NCI-H345 treated with DMSO at 0.1 percent for 48 hours (cell line): ENCODE data around the gene WNT5A.

ENCODE experiments used
- DNase-seq: peaks from one replicate; lab custom pipeline; 2025; ENCODE audit not compliant: unreplicated experiment; lab: John Stamatoyannopoulos, UW

The WNT5A gene

DNA sequence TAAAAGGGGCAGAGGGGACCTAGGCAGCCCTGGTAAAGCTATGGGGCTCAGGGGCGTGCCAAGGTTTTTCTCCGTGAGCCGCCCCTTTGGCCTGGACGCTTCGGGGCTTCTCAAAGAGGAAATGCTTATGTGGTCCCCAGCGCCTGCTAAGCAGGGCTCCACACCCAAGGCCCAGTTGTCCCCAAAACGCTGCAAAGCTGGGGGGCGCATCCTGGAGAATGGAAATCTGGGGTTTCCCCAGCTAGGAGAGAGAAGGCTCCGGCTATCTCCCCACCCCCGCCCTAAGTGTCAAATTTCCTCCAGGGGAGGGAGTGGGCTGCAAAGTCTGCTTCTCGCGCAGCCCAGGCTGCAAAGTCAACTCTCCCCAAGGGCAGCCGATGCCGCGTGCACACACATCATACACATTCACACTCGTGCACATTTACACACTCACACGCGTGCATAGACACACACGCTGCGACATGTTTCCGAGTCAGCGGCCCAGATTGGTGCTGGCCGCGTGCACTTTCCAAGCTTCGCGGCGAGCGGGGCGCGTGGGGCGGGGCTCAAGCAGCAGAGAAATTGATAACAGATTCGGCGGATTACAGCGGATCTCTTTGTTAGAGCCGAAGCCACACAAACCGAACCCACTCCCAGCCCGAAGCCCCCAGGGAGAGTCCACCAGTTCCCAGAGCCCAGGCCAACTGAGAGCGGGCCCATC is 4.5 kb downstream of the WNT5A start:
- no peak for DNase-seq

DNA sequence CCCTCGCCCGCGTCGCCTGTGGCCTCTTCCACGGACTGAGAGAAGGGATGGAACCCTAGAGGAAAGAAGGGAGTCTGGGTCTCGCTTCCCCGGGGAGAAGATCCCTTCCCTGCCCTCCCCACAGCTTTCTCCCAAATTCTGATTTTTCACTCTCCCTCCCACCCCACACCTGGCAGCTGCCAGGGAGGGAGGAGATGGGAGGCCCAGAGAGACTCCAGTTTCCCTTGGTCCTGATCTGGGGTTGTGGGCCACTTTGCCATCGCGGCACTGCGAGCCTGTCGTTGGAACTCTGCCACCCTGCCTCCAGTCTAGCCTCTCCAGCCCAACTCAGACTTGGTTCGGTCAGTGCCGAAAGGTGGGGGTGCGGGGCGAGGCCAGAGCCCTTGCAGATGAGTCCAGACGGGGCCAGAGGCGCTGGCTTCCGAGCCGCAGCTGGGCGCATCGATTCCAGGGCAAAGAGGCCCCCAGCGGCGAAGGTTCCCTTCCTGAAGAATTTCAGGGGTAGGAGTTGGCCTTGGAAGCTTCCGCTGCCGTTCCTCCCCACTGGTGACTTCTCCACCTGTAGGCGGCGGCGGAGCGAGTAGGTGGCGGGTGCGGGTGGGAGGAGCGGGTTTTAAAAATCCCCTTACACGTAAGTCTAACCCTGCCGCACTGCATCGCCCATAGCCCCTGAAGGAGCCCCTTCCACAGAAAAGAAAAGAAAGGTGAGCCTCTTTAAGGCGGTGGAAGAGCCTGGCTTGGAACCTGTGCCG is 5.2 kb downstream of the WNT5A start:
- no peak for DNase-seq

DNA sequence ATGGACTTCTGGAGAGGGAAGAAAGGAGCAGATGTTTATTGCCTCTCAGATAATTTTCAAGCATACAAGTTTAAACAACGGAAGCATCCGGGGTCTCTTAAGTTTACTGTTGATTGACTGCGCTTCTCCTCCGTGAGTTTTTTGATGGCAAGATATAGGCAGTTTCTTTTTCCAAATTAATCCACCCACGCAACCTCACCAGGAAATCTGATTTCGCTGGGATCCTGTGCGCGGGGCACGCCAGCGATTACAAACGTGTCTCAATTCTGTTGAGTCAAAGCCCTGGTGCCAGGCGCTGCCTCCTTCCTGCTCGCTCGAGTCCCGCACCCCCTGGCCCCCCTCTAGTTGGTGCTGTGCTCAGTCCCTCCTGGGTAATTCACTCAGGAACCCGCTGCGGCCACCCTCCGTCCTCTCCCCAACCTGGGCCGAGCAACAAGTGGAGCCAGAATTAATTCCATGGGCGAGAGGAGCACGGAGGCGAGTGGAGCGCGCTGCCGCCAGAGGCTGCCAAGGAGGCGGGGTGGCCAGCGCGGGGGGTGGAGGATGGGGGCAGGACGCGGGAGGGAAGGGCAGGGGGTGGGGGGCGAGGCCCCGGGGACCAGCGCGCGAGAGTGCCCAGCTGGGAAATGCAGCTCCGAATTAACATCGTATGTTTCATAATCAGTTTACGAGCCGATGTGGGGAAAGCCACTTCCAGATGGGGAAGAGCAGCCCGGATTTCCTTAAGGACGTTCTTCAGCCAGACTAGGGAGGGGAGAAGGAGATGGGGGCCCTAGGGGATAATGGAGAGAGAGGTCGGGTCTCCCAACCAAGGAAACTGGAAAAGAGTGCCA is 6.0 kb downstream of the WNT5A start:
- no peak for DNase-seq

DNA sequence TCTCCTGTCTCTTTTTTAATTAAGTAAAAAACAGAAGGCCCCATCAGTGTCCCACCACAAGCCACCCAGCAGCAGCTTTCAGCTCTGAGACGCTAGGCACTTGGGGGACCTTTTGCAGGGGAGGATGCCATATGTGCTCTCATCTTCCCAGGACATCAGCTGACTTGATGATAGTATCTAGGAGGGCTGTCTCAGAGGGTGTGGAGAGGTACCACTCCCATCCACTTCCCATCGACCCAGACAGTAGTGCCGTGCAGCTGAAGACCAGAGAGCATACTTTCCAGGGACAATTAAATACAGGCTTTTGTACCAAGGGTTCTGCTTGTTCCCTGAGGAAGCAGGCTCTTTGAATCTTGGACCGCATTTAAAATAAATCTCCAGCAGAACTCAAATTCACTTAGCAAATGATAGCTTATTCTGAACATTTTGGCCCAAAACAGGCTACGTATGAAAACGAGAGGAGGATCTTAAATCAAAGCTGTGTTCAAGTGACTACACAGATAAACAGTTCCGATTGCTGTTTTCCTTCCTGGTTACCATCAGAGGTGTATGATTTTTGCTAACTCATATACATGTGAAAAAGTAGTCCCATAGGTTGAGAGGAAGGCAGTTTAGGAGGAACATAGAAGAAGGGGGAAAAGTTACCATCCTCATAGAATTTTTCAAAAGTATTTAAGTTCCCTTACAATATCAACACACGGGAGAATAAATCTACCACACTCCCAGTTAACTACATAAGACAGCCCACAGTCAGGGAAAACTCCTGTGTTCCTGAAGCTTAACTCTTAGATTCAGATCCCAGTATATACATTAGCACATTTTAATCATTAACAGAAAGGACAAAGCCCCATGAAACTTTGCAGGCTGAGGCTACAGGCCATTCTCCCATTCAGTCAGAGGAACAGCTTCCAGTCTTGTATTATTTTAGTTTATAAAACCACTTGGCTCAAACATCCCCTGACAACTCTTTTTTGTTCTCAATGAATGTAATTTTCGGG is 9.5 kb downstream of the WNT5A start:
- no peak for DNase-seq

DNA sequence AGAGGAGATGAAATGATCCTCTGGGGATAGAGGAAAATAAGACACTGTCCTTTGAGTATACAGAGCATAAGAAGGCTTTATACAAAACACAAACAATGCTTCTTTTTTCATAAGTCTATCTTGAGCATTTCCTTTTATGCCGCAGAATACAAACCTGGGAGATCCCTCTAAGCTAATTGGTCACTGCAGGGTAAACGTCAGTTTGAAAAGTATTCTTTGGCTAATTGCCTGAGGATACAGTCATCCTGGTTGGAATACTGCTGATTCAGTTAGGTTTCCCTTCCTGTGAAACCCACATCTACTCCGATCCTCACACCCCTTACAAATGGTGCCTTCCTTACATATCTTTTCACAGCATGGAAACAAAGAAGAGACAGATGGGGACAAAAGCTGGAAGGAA is 10.6 kb downstream of the WNT5A start:
- DNase-seq: no peak

DNA sequence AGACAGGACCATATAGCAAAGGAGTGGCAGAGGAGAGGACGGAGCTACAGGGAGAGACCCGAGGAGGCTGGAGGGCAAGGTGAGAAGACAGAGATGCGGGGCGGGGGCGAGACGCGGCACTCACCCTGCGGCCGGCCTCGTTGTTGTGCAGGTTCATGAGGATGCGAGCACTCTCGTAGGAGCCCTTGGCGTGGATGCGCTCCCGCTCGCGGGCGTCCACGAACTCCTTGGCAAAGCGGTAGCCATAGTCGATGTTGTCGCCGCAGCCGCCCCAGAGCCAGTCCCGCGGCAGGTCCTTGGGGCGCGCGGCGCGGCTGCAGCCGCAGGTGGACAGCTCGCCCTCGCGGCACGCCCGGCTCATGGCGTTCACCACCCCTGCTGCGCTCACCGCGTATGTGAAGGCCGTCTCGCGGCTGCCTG is 12.9 kb downstream of the WNT5A start:
- DNase-seq: no peak

DNA sequence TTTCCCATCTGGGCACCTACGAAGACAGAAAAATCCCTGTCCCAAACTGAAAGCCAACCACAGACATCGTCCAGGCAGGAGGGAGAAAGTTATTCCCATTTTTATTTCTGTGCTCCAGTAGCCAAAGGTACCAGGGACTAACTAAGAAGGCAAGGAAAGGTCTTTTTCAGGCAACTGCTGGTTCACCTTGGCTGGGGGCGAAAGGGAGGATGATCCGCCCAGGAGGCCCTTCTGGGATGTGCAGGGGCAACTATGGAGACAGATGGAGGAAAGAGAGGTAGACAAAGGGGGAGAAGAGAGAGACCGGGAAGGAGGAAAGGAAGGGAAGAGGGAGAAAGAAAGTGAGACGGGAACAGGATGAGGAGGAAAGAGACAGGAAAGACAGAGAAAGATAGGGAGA is 13.3 kb downstream of the WNT5A start:
- no peak for DNase-seq

DNA sequence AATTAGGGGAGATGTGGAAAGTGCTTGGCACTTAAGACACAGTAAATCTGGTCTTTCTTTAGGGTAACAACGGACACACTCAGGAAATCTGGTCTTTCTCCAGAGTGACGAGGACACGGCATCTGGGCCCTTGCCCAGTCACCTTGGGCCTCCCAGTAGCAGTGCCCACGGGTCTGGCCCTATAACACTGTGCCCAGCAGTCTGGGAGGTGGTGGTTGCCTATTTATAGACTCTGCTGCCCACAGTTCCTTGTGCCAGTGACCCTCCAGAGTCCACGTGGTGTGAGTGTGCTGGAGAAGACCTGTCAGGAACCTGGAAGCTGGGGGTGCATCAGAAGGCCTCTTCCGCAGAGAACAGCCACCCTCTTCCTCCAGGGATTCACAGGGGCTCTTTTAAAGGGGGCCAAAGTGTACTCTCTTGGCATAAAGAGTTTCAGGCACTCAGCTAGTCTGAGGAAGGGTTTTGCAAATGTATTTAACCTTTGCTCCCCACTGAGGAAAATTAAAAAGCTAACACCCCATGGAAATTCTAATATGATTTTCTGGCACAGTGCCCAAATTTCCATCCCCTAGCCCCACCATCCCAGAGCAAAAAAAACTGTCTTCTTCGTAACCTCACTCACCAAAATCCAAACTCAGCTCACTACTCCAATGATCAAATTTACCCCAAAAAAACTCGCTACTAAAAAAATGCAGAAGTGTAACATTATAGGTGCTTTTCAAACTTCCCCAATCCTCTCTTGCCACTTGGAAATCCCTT is 15.4 kb downstream of the WNT5A start:
- no peak for DNase-seq

DNA sequence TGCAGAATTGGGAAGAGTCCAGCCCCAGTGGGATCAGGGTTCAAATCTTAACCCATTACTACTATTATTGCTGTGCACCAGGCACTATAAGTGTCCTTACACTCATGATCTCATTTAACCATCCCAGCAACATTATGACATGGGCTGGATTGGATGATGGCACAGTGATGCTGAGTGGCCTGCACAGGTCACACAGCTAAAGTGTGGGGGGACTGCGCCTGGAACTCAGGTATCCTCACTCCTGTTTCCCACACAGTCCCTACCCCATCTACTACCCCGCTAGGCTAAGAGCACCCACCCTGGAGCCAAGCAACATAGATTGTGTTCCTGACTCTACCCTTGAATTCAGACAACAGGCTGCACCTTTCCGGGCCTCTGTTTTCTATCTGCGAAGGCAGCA is 16.0 kb downstream of the WNT5A start:
- no peak for DNase-seq

DNA sequence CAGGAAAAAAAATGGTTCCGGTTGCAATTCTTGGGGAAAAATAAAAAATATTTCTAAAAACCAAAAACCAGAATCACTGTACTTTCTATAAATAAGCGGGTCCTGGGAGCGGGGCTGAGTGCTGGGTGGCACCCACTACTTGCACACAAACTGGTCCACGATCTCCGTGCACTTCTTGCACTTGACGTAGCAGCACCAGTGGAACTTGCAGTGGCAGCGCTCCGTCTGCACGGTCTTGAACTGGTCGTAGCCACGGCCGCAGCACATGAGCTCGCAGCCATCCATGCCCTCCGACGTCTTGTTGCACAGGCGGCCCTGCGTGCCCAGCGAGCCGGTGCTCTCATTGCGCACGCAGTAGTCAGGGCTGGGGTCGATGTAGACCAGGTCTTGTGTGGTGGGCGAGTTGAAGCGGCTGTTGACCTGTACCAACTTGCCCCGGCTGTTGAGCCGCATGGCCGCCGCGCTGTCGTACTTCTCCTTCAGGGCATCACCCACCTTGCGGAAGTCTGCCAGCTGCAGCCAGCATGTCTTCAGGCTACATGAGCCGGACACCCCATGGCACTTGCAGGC is 17.1 kb downstream of the WNT5A start:
- DNase-seq: no peak

DNA sequence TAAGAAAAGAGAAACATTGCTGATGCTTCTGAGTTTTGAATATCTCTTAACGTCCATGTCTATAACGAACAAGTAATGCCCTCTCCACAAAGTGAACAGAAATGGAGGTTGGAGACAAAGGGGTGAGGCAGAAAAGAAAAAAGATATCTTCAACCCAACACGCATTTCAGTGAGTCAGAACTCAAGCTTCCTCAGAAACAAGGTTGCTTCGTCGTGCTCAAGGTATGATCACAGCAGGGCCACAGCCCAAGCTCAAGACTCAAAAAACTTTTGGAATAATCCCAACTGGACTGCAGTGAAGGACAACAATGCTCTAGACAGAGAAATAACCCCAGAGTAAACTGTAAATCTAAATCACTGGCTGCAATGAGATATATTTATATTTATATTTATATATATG is 18.9 kb downstream of the WNT5A start:
- DNase-seq: no peak

DNA sequence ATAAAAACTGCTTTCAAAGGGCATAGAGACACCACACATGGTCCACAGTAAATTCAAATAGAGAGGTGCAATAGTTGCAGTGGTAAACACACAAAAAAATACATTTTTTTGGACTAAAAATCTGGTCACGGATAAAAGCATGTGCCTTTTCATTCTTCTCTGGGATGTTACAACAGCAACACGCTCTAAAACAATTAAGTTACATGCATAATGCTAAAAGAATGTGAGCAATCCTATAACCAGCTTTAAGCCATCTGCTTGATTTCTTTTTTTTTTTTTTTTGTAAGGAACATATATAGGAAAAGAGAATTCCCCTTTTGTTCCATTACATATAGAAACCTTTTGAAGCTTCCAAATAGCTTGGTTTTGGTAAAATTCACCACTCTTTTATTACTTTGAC is 20.0 kb downstream of the WNT5A start:
- no peak for DNase-seq

DNA sequence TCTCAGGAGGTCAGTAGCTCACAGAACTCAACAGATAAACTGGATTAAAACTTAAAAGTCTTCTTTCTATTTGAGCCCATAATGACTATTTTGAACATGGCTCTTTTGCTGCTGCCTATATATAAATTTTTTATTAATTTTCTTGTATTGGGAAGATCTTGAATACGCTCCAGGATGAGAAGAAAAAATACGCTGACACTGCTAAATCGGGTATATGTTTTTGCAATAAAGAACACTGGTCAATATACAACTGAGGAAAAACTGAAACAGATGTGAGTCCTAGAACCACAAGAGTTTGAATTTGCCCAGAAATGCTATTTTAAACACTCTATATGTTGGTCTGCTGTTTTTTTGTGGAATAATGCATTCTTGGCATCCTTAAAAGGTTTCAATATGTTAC is 20.6 kb downstream of the WNT5A start:
- no peak for DNase-seq

DNA sequence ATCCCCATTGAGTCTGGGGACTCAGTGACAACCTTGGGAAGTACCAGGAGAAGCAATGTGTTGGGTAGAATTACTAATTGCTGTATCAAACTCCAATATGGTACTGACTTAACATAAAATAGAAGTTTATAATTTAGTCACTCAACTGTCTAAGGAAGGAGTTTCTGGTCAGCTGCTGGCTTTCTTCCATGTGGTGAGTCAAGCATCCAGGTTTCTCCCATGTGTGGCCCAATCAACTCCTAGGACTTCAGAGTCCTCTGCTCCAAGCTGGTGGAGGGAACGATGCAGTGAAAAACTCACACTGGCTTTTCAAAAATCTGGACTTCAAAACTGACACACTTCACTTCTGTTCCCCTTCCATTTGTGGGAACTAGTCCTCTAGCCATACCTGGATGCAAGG is 25.2 kb downstream of the WNT5A start:
- no peak for DNase-seq

DNA sequence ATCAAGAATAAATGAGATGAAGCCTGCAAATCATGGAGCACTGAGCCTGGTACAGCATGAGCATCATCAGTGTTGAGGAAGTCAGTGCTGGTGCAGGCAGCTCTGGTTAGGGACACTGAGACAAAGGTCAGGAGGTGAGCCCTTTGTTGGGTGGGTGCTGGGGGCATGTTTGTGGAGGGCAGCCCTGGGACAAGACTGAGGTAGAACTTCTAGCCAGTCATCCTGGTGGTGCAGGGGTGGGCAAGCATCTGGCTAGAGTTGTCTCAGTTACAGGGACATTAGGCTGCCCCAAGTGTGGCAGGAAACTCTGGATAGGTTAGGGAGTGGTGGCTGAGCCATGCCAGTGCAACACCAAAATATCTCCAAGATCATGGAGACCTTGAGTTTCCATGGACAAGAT is 27.3 kb downstream of the WNT5A start:
- DNase-seq: no peak

DNA sequence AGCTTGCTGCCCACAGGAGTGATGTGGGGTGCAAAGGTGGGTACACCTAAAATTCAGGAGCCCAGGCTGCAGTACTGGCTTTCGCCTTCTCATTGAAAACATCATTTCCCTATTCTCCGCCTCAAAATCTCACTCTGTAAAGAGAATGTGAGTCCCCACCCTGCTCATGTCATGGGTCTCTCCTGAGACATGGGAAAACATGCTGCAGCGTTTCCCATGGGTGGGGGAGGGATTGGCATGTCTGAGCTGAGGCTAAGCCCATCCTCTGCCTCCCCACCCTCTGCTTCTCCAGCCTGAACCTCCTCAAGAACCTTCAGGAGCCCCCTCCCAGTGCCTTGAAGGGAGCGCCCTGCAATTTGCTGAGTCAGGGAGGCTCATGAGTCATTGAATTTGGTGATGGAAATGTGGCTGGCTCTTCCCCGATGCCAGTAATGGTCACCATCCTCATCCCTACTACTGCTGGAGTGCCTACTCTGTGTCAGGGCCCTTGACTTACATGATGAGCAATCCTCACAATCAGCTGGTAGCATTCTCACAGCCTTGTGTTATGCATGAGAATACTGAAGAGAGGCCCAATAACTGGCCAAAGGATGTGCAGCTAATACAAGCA is 28.8 kb downstream of the WNT5A start:
- no peak for DNase-seq

DNA sequence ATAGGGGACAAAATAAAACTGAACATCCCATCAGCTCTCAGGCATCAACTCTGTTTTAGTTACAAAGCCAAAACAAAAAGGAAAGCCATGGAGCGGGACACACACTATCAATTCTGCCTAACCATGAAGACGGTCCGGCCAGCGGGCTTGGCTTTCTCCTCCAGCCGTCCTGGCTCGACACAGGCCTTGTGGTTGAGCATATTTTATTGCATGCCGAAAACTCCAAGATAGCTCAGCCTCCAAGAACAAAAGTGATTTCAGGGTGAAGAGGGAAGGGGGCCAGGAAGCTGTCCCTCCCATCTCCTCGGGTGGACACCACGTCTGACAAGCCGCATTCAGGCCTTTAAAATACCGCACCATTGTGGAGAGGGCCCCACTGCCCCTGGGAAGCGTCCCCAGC is 31.2 kb downstream of the WNT5A start:
- no peak for DNase-seq

DNA sequence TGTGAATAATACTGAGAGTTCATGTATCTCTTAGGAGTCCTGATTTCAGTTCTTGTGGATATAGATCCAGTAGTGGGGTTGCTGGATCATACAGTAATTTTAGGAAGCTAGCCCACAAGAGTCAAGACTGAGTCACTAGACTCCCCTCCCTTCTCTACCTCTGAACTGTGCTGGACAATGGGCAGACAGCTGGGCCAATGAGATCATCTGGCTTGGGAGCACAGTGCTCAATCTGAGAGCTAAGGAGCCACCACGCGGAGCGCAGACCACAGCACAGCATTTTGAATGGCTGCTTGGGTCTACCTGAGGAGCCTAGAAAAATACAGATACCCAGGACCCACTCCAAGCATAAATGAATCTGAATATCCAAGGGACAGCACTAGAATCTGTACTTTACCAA is 32.5 kb downstream of the WNT5A start:
- DNase-seq: no peak

DNA sequence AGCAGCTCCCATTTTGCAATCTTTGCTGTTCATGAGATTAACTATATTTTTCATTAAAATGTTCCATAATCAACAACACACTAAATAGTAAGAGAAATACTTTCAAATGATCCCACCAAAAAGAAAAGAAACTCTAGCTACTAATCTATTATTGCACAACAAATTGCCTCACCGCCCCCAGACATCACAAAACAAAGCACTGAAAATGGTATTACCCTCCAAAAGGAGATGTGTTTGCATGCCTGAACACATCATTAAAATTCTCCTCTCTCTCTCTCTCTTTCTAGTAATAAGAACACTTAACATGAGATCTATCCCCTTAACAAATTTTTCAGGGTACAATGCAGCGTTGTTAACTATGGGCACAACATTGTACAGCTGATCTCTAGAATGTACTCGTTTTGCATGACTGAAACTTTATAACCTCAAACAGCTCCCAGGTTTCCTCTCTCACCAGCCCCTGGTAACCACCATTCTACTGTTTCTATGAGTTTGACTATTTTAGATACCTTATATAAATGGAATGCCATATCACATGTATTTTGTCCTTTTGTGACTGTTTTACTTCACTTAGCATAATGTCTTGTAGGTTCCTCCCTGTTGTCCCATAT is 33.1 kb downstream of the WNT5A start:
- DNase-seq: no peak
